GM12878 (cell line): ENCODE results near the gene CACNG1.

Experiments used
- BHLHE40 ChIP-seq, 2 experiments: fragments of 450-650 bp in 1 of 2; IDR thresholded peaks; 2 replicates each; pipeline ENCODE4 v1.6.1; 2011 to 2017; ENCODE audit warnings: low read depth in 2 of 2, borderline replicate concordance in 1 of 2, improper control_type of control experiment in 1 of 2, low read length in 1 of 2, mild to moderate bottlenecking in 1 of 2
- EED ChIP-seq: sonication (generic); IDR thresholded peaks from 2 replicates; pipeline ENCODE4 v1.6.1; 2016; ENCODE audit warnings: antibody characterized with exemption, low read depth
- MYC ChIP-seq: IDR thresholded peaks from 2 replicates; pipeline ENCODE4 v1.6.1; 2011; ENCODE audit warnings: mild to moderate bottlenecking, low read length, moderate library complexity, inconsistent platforms; ENCODE audit not compliant: insufficient read depth, insufficient replicate concordance, insufficient read length, severe bottlenecking
- NR2C1 ChIP-seq: fragments of 450-650 bp; IDR thresholded peaks from 2 replicates; pipeline ENCODE4 v1.6.1; 2017; ENCODE audit warnings: antibody characterized with exemption, mild to moderate bottlenecking, moderate library complexity
- RBBP5 ChIP-seq: fragments of 200-600 bp; sonication (generic); conservative IDR thresholded peaks from 2 replicates; pipeline ENCODE4 v1.6.1; 2016
- TCF7 ChIP-seq: IDR thresholded peaks from 2 replicates; pipeline ENCODE4 v1.6.1; 2014; ENCODE audit warnings: antibody characterized with exemption, borderline replicate concordance
- ZSCAN29 ChIP-seq: fragments of 450-650 bp; IDR thresholded peaks from 2 replicates; pipeline ENCODE4 v1.6.1; 2017; ENCODE audit warnings: mild to moderate bottlenecking, moderate library complexity

DNA sequence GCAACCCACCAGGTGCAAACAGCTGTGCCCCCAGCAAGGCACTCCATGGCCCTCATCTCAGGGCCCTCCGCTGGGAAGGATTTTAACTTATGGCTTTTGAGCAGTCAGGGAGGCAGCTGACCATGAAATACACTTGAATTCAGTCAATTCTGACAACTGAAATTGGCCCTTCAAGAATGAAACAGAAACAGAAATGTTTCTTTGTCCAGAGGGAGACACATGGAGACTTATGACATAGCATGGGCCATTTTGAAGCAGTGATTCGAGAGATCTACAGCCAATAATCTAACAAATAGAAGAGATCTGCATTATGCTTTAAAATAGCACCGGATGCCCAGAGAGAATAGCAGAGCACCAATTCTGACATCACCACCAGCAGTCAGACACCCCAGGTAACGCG lies 7.5 kb downstream of the CACNG1 start:
- TF ChIP-seq MYC (no peak), TCF7 (no peak), ZSCAN29 (no peak), RBBP5 (no peak), NR2C1 (no peak), BHLHE40 (IDR thresholded peaks at IDR 0.05; ENCODE audit: borderline replicate concordance in 1 of 2, low read depth in 2 of 2, low read length in 1 of 2) (no peak), EED (no peak)
